Lower lobe of right lung (tissue), 2 donors: Measurements from ENCODE around the gene CD4. TPM values are rescaled to one million over a fixed set of nuclear protein-coding genes. Genes with fewer than 3 reads are reported as not detected.

Experiments
- ATAC-seq, 2 donors: fragments of 200-7000 bp; cut with Tn5 transposase; one replicate each; pipeline ENCODE4 v1.9.1; 2020 to 2022; ENCODE audit warnings: mild to moderate bottlenecking in 2 of 2, moderate library complexity in 2 of 2
- DNase-seq: peaks from one replicate; pipeline ENCODE4 v3.0.0-alpha.2; 2020
- H3K27ac ChIP-seq: fragments of 200-600 bp; one replicate; pipeline ENCODE4 v1.8.0; 2022
- H3K27me3 ChIP-seq: fragments of 200-600 bp; one replicate; pipeline ENCODE4 v1.8.0; 2022; ENCODE audit warnings: low read depth
- H3K36me3 ChIP-seq: fragments of 200-600 bp; one replicate; pipeline ENCODE4 v1.8.0; 2022; ENCODE audit warnings: mild to moderate bottlenecking
- H3K4me1 ChIP-seq: fragments of 200-600 bp; one replicate; pipeline ENCODE4 v1.8.0; 2022
- H3K4me3 ChIP-seq: fragments of 200-600 bp; one replicate; pipeline ENCODE4 v1.8.0; 2022; ENCODE audit warnings: mild to moderate bottlenecking
- H3K9me3 ChIP-seq: fragments of 200-600 bp; one replicate; pipeline ENCODE4 v1.8.0; 2022
- CTCF ChIP-seq: fragments of 200-600 bp; IDR thresholded peaks from one replicate; pipeline ENCODE4 v1.8.0; 2022; ENCODE audit warnings: antibody characterized with exemption, mild to moderate bottlenecking
- intact Hi-C: fragments of 100-400 bp; cut with DNase I; formaldehyde crosslinking; loops from one replicate; pipeline ENCODE4 v1.11.0; 2022
- total RNA-seq: library from RNA; stranded (reverse); fragmentation: NEBNext Ultra II Directional; extraction: Animal tissue kit (Norgen Biotek cat#: 25700); gene quantifications from one replicate; pipeline ENCODE4 v1.2.1, GENCODE V29; 2021
- donor health status: DM: no; HTN: yes; CAD: no; lungs with severe emphysema.

CD4 gene
- total RNA-seq, 1 donor from 2014 or later: 80.3 TPM

- peaks cover 5% of the 10 kb centered on the region for H3K27me3 ChIP-seq
- H3K36me3 ChIP-seq: peaks cover 13% of the 10 kb centered on the region
- no peak overlapping the region for H3K4me3 ChIP-seq
- no peak for ATAC-seq
- no peak for TF ChIP-seq CTCF
- no peaks in the 10 kb centered on the region for H3K9me3 ChIP-seq
- intact Hi-C loops: no loop called here
- H3K27ac ChIP-seq: no peak overlapping the region
- no peak for DNase-seq
- H3K4me1 ChIP-seq: no peaks in the 10 kb centered on the region
These were observed 45.5 kb downstream of the CD4 start for GRCh38 chr12:6834873-6835272.

GRCh38 chr12:6836851-6837250, 47.5 kb downstream of the CD4 start:
- no peaks in the 10 kb centered on the region for H3K4me1 ChIP-seq
- H3K9me3 ChIP-seq: no peaks in the 10 kb centered on the region
- ATAC-seq (no peak), DNase-seq (no peak)
- no peaks in the 10 kb centered on the region for H3K27me3 ChIP-seq
- TF ChIP-seq CTCF: no peak
- no peak overlapping the region for H3K27ac ChIP-seq
- H3K4me3 ChIP-seq: no peak overlapping the region
- intact Hi-C loops: no loop called here
- H3K36me3 ChIP-seq: peaks cover 13% of the 10 kb centered on the region

- peaks cover 13% of the 10 kb centered on the region for H3K36me3 ChIP-seq
- H3K27me3 ChIP-seq: no peaks in the 10 kb centered on the region
- no peak for TF ChIP-seq CTCF
- intact Hi-C loops: no loop called here
- no peaks in the 10 kb centered on the region for H3K4me1 ChIP-seq
- H3K27ac ChIP-seq: no peak overlapping the region
- no peak overlapping the region for H3K4me3 ChIP-seq
- H3K9me3 ChIP-seq: no peaks in the 10 kb centered on the region
- no peak for ATAC-seq
- no peak for DNase-seq
These were observed 48.2 kb downstream of the CD4 start for GRCh38 chr12:6837370-6838060.

- ATAC-seq (no peak), DNase-seq (no peak)
- no peak overlapping the region for H3K4me3 ChIP-seq
- H3K27ac ChIP-seq: no peak overlapping the region
- TF ChIP-seq CTCF: no peak
- intact Hi-C loops: no loop called here
- no peaks in the 10 kb centered on the region for H3K4me1 ChIP-seq
- no peaks in the 10 kb centered on the region for H3K27me3 ChIP-seq
- H3K36me3 ChIP-seq: peaks cover 6% of the 10 kb centered on the region
- H3K9me3 ChIP-seq: no peaks in the 10 kb centered on the region
These were observed 49.5 kb downstream of the CD4 start for GRCh38 chr12:6838854-6839253.

- no peak overlapping the region for H3K4me3 ChIP-seq
- no peaks in the 10 kb centered on the region for H3K9me3 ChIP-seq
- intact Hi-C loops: no loop called here
- H3K27ac ChIP-seq: no peak overlapping the region
- peaks cover 12% of the 10 kb centered on the region for H3K36me3 ChIP-seq
- no peak for TF ChIP-seq CTCF
- no peaks in the 10 kb centered on the region for H3K4me1 ChIP-seq
- H3K27me3 ChIP-seq: no peaks in the 10 kb centered on the region
- DNase-seq (no peak), ATAC-seq (no peak)
These were observed 50.3 kb downstream of the CD4 start for GRCh38 chr12:6839482-6840201.
